ENCODE measurements around the gene DLGAP1.

The DLGAP1 gene

DNA sequence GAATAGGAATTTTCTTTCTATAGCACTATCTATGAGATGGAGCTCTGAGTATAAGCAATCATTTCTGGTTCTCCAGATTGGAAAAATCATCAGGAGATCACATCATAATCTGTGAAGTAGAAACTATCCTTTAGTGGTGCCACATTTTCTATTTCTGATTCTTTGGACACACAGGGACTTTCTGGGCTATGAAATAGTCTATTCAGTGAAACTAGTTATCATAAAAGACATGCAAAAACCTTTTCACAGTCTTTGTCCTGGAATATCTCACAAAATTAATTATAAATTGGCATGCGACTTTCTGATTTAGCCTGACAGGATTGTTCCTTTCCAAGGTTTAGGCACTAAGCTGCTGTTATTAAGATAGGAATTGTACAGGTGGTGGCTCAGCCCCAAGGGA, 428.6 kb downstream of the DLGAP1 start:
- Histone ChIP-seq H3K4me1 (ENCODE audit: control insufficient read depth, insufficient read depth, low read length) (no peaks in the 10 kb centered on the region), H3K36me3 (ENCODE audit: control insufficient read depth in 2 of 2, insufficient read depth in 1 of 2, low read length in 2 of 2) (no peaks in the 10 kb centered on the region), H3K9me3 (ENCODE audit: control insufficient read depth, insufficient read depth, low read depth, low read length) (no peaks in the 10 kb centered on the region), H3K27ac (ENCODE audit: extremely low read depth, low read depth, low read length) (no peak overlapping the region), H3K4me3 (ENCODE audit: low read depth, low read length) (no peak overlapping the region)
- POLR2A ChIA-PET, result no interaction called here
- TF ChIP-seq KLF16 (tag by site-specific recombination; IDR thresholded peaks at IDR 0.05), result no peak
- TF ChIP-seq ZSCAN30 (tag by site-specific recombination; IDR thresholded peaks at IDR 0.05), result no peak
- TF ChIP-seq ZNF623 (tag by site-specific recombination; IDR thresholded peaks at IDR 0.05), result no peak
- TF ChIP-seq ZNF248 (tag by site-specific recombination; IDR thresholded peaks at IDR 0.05), result no peak
- no peak for TF ChIP-seq SP3 (tag by site-specific recombination; IDR thresholded peaks at IDR 0.05)
- TF ChIP-seq, protein P1, sequence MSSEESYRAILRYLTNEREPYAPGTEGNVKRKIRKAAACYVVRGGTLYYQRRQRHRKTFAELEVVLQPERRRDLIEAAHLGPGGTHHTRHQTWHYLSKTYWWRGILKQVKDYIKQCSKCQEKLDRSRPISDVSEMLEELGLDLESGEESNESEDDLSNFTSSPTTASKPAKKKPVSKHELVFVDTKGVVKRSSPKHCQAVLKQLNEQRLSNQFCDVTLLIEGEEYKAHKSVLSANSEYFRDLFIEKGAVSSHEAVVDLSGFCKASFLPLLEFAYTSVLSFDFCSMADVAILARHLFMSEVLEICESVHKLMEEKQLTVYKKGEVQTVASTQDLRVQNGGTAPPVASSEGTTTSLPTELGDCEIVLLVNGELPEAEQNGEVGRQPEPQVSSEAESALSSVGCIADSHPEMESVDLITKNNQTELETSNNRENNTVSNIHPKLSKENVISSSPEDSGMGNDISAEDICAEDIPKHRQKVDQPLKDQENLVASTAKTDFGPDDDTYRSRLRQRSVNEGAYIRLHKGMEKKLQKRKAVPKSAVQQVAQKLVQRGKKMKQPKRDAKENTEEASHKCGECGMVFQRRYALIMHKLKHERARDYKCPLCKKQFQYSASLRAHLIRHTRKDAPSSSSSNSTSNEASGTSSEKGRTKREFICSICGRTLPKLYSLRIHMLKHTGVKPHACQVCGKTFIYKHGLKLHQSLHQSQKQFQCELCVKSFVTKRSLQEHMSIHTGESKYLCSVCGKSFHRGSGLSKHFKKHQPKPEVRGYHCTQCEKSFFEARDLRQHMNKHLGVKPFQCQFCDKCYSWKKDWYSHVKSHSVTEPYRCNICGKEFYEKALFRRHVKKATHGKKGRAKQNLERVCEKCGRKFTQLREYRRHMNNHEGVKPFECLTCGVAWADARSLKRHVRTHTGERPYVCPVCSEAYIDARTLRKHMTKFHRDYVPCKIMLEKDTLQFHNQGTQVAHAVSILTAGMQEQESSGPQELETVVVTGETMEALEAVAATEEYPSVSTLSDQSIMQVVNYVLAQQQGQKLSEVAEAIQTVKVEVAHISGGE (tag by site-specific recombination; conservative IDR thresholded peaks at IDR 0.05; ENCODE audit: low read depth), result no peak
- TF ChIP-seq TSHZ1 (tag by site-specific recombination; IDR thresholded peaks at IDR 0.05; ENCODE audit: borderline replicate concordance), result no peak
- TF ChIP-seq CTCF (tag by site-specific recombination; IDR thresholded peaks at IDR 0.05), result no peak
- CTCF ChIA-PET, result interaction anchor here (0.6 kb wide), 1 partner anchor 80 kb away, joined by 3 read pairs; no protein-coding TSS in a partner anchor

GRCh38 chr18:4024702-4025101, 430.4 kb downstream of the DLGAP1 start:
- H3K4me3 ChIP-seq (ENCODE audit: low read depth, low read length), result no peak overlapping the region
- H3K36me3 ChIP-seq (ENCODE audit: control insufficient read depth in 2 of 2, insufficient read depth in 1 of 2, low read length in 2 of 2), result no peaks in the 10 kb centered on the region
- H3K9me3 ChIP-seq (ENCODE audit: control insufficient read depth, insufficient read depth, low read depth, low read length), result no peaks in the 10 kb centered on the region
- ChIA-PET POLR2A (no interaction called here), CTCF (no interaction called here)
- H3K27ac ChIP-seq (ENCODE audit: extremely low read depth, low read depth, low read length), result no peak overlapping the region
- TF ChIP-seq SETDB1 (IDR thresholded peaks at IDR 0.05; ENCODE audit: insufficient read length, low read length), result no peak
- no peak for TF ChIP-seq IKZF3 (tag by site-specific recombination; IDR thresholded peaks at IDR 0.05)
- TF ChIP-seq SP3 (tag by site-specific recombination; IDR thresholded peaks at IDR 0.05), result no peak
- TF ChIP-seq, protein P2, sequence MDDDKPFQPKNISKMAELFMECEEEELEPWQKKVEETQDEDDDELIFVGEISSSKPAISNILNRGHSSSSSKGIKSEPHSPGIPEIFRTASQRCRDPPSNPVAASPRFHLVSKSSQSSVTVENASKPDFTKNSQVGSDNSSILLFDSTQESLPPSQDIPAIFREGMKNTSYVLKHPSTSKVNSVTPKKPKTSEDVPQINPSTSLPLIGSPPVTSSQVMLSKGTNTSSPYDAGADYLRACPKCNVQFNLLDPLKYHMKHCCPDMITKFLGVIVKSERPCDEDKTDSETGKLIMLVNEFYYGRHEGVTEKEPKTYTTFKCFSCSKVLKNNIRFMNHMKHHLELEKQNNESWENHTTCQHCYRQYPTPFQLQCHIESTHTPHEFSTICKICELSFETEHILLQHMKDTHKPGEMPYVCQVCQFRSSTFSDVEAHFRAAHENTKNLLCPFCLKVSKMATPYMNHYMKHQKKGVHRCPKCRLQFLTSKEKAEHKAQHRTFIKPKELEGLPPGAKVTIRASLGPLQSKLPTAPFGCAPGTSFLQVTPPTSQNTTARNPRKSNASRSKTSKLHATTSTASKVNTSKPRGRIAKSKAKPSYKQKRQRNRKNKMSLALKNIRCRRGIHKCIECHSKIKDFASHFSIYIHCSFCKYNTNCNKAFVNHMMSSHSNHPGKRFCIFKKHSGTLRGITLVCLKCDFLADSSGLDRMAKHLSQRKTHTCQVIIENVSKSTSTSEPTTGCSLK (tag by site-specific recombination; IDR thresholded peaks at IDR 0.05), result no peak
- no peak for TF ChIP-seq FEZF1 (tag by site-specific recombination; IDR thresholded peaks at IDR 0.05)
- TF ChIP-seq ZNF324 (tag by site-specific recombination; IDR thresholded peaks at IDR 0.05), result no peak
- no peak for TF ChIP-seq ZNF24 (tag by site-specific recombination; IDR thresholded peaks at IDR 0.05)
- TF ChIP-seq ZBTB48 (tag by site-specific recombination; IDR thresholded peaks at IDR 0.05), result no peak
- H3K4me1 ChIP-seq (ENCODE audit: control insufficient read depth, insufficient read depth, low read length), result no peaks in the 10 kb centered on the region
